NCI-H748 treated with DMSO at 0.1 percent for 48 hours (cell line): ENCODE data around the gene RLN2.
"Not testable (repeated sequence)": the region's sequence is repeated elsewhere in the genome, so short reads cannot be mapped to it uniquely, and the experiment has no call there.

Source experiments
- DNase-seq: peaks from one replicate; lab custom pipeline; 2025; lab: John Stamatoyannopoulos, UW

The RLN2 gene, protein sequence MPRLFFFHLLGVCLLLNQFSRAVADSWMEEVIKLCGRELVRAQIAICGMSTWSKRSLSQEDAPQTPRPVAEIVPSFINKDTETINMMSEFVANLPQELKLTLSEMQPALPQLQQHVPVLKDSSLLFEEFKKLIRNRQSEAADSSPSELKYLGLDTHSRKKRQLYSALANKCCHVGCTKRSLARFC

GRCh38 chr9:5303840-5304795 is at the start of gene RLN2:
RLN2 (minus strand) TSS chr9:5304716; CDS start chr9:5304580, 136 bp downstream.
- not testable (repeated sequence) for DNase-seq

GRCh38 chr9:5354184-5354583 is 49.7 kb upstream of the RLN2 start:
- DNase-seq = no peak

GRCh38 chr9:5352637-5353248 is 48.2 kb upstream of the RLN2 start:
- DNase-seq = no peak

GRCh38 chr9:5338992-5339981 is 34.8 kb upstream of the RLN2 start, which contains the start of gene RLN1:
RLN1 (minus strand) TSS chr9:5339876; CDS start chr9:5339746, 130 bp downstream.
- DNase-seq = not testable (repeated sequence)

DNA sequence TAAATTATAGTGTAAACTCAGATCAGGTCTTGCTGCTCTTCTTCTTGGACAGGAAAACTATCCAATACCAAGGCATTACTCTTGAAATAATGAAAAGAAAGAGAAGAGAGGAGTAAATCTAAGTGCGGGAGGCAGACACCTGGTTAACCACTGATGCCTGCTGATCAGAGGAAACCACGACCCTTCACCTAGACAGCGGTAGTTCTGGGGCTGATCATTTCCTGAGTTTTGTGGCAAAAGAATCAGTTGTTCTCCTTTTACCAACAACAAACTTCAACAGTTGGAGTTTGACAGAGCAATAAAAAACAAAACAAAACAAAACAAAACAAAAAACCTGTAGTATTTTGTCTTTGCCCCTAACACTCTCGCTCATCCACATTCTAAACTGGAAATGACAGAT is 32.2 kb upstream of the RLN2 start:
- no peak for DNase-seq

GRCh38 chr9:5331276-5331675 is 26.8 kb upstream of the RLN2 start:
- not testable (repeated sequence) for DNase-seq

DNA sequence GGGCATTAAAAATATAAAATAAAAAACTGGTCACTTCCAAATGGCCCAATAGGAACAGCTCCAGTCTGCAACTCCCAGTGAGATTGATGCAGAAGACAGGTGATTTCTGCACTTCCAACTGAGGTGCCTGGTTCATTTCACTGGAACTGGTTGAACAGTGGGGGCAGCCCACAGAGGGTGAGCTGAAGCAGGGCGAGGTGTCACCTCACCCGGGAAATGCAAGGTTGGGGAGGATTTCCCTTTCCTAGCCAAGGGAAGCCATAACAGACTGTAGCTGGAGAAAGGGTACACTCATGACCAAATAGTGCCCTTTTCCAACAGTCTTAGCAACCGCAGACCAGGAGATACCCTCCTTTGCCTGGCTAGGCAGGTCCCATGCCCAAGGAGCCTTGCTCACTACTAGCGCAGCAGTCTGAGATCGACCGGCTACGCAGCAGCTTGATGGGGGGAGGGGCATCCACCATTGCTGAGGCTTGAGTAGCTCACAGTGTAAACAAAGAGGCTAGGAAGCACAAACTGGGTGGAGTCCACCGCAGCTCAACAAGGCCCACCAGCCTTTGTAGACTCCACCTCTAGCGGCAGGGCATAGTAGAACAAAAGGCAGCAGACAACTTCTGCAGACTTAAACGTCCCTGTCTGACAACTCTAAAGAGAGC is 22.5 kb upstream of the RLN2 start:
- peak; percentile 40 for DNase-seq

GRCh38 chr9:5326187-5326586 is 21.7 kb upstream of the RLN2 start:
- DNase-seq = no peak

DNA sequence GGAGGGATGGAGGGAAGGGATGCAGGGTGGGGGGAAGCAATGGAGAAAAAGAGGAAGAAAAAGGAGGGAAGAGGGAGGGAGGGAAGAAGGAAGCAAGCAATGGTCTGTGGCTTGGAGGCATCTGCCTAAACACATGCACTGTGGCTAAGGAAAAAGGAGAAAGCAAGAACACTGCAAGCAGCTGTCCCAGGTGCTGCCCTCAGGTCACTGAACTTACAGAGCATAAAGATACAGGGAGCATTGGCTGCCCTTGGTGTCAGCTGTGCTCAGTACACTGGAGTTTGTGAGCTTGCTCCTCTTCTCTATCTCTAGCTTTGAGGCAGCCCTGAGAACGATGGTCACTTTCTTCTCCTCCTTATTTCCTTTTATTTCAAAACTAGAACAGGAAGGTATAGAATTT is 17.1 kb upstream of the RLN2 start:
- DNase-seq = not testable (repeated sequence)

GRCh38 chr9:5321058-5321457 is 16.5 kb upstream of the RLN2 start:
- DNase-seq = no peak

DNA sequence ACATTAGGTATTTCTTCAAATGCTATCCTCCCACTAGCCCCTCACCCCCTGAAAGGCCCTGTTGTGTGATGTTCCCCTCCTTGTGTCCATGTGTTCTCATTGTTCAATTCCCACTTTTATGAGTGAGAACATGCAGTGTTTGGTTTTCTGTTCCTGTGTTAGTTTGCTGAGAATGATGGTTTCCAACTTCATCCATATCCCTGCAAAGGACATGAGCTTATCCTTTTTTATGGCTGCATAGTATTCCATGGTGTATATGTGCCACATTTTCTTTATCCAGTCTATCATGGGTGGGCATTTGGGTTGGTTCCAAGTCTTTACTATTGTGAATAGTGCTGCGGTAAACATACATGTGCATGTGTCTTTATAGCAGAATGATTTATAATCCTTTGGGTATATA is 11.9 kb upstream of the RLN2 start:
- not testable (repeated sequence) for DNase-seq

DNA sequence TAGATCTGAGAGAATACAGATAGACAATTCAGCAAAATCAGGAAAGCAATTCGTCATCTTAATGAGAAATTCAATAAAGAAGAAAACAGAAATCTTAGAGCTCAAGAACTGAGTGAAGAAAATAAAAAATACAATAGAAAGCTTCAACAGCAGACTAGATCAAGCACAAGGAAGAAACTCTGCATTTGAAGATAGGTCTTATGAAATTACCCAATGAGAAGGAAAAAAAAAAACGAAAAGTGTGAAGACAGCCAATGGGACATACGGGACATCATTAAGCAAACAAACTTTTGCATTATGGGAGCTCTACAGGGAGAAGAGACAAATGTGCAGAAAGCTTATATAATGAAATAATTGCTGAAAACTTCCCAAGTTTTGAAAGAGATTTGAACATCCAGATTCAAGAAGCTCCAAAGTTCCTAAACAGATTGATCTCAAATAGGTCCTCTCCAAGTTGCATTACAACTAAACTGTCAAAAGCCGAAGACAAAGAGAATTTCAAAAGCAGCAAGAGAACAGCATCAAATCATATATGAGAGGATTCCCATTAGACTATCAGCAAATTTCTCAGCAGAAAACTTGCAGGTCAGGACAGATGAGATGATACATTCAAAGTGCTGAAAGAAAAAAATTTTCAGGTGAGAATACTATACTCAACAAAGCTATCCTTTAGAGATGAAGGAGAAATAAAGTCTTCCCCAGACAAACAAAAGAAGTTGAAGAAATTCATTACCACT is 10.8 kb upstream of the RLN2 start:
- no peak for DNase-seq

- DNase-seq = no peak
Measured at GRCh38 chr9:5310851-5311250, 6.3 kb upstream of the RLN2 start.

GRCh38 chr9:5305741-5306140 is 1.2 kb upstream of the RLN2 start:
- no peak for DNase-seq

GRCh38 chr9:5301544-5301943 is 3.0 kb downstream of the RLN2 start:
- no peak for DNase-seq

DNA sequence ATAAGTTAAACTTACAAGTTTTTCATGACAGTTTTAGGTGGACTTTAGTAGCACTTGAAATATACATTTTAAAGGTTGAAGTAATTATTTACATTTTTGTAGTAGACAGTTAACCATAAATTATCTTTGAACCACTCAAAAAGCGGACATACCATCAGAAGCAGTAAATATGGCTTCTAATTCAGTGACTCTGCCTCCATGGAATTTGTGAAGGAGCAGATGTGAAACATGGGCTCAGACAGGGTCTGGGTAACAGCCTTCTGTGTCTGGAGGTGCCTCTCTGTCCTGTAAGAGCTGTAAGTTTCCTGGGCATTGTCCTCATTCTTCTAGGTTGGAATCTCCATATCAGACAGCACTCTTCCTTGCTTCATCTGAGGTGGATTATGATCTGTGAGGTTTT is 12.4 kb downstream of the RLN2 start:
- no peak for DNase-seq

- DNase-seq = no peak
Measured at GRCh38 chr9:5288591-5288990, 15.9 kb downstream of the RLN2 start.

- no peak for DNase-seq
Measured at GRCh38 chr9:5286262-5286661, 18.3 kb downstream of the RLN2 start.

DNA sequence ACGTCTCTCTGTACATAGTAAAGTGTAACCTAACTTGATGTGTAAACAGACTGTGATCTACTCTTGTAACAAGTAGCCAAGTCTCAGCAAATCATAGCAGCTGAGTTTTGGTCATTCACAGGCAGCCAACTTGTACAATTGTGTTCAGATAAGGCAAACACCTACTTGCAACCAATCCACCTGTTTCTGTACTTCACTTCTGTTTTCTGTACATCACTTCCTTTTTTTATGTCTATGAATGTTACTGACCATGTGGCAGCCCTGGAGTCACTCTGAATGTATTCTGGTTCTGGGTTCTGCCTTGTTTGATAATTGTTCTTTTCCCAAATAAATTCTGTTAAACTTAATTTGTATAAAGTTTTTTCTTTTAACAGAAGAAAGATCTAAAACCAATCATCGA is 26.0 kb downstream of the RLN2 start:
- no peak for DNase-seq

DNA sequence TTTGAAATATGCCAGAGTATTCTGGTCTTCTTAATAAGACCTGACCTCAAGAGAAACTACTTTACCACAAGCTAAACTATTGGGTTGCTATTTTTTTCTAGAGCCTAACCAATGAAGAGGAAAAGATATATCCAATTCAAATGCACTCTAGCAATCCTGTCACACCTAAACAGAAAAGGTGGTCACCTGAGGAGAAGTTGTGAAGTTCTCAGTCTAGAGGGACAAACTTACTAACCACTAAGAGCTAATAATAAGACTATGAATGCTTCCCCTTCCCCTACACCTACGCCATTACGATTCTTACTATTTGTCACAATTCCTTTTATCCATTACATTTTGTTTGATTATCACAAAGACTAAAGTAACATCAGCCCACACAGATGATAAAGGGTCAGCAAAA is 29.7 kb downstream of the RLN2 start:
- DNase-seq = no peak
